HS-27A (cell line): ENCODE measurements around the gene CRACR2B.

ENCODE experiments used
- DNase-seq: peaks from one replicate; pipeline ENCODE4 v3.0.0-alpha.2; 2012; ENCODE audit warnings: low read depth, missing footprints

CRACR2B gene

GRCh38 chr11:854601-855329 is 27.0 kb downstream of the CRACR2B start:
- DNase-seq = no peak

DNA sequence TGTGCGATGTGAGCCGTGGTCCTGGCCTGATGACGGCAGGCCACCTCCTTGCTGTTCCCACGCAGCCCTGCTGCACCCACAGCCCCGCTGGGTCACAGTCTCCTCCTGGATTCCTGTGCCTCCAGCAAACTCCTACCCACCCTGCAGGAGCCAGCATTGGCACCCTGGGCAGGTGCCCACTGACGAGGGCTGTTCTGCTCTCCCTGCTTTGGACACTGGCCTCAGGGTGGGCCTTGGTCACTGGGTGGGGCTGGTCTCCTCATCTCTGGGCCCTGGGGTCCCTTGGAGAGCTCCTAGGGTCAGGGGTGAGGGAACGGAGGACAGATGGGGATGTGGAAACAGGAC is 27.6 kb downstream of the CRACR2B start:
- DNase-seq = no peak

DNA sequence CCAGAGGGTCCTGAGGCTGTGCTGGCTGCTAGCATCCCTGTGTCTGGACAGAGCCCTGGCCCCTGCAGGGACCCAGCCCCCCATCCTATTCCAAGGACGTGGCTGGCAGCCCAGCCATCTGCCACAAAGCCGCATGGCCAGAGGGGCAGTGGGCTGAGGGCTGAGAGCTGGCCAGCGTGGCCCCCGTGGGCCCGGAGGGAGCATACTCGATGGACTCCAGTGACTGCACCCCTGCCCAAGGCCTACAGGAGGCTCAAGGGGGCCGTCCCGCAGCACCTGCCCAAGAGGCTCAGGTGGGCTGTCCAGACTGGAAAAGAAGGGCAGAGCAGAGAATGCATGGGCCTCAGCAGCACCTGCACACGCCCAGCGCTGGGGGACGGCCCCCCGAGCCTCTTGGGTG is 28.1 kb downstream of the CRACR2B start:
- no peak for DNase-seq

DNA sequence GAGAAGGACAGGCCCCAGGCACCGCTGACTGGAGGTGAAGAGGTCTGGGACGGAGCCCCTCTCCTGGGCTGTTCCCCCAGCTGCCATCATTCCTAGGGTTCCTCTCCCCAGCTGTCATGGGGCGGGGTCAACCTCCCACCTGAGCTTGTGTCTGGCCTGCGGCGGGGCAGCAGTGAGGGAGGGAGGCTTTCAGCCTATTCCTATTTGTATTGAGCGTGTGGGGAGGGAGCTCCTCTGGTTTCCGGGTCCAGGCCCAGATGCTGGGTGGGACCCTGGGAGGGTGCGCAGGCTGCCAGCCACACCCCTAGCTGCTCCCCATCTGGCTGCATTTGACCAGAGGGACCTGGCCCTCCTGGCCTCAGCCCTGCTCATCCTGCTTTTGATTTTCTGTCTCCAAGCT is 28.7 kb downstream of the CRACR2B start:
- no peak for DNase-seq

- DNase-seq = no peak
Measured at GRCh38 chr11:858053-858761, 30.5 kb downstream of the CRACR2B start.

- no peak for DNase-seq
Measured at GRCh38 chr11:858762-859339, 31.1 kb downstream of the CRACR2B start.

DNA sequence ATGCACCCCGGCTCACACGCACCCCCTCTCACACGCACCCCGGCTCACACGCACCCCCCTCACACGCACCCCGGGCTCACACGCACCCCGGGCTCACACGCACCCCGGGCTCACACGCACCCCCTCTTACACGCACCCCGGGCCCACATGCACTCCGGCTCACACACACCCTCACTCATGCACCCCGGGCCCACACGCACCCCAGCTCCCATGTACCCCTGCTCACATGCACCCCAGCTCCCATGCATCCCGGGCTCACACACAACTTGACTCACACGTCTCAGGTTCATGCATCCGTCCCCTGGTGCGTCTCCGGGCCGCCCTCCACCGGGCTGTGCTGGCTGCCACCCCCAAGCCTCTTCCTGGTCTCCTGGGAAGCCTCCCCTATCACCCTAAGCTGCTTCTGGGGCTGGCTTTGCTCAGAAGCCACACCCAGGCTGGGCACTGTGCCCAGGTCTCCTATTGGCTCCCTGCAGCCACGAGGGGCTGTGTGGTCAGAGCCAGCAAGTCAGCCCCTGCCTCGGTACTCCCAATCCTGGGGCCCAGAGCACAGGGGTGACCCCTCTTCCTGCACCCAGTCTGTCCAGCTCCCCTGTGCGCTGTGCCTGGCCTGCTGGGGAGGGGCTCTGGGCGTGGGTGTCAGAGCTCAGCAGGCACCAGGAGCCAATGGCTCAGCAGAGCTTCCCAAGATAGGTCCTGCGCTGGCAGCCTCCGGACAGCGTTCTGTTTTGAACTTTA is 31.8 kb downstream of the CRACR2B start:
- DNase-seq = no peak

DNA sequence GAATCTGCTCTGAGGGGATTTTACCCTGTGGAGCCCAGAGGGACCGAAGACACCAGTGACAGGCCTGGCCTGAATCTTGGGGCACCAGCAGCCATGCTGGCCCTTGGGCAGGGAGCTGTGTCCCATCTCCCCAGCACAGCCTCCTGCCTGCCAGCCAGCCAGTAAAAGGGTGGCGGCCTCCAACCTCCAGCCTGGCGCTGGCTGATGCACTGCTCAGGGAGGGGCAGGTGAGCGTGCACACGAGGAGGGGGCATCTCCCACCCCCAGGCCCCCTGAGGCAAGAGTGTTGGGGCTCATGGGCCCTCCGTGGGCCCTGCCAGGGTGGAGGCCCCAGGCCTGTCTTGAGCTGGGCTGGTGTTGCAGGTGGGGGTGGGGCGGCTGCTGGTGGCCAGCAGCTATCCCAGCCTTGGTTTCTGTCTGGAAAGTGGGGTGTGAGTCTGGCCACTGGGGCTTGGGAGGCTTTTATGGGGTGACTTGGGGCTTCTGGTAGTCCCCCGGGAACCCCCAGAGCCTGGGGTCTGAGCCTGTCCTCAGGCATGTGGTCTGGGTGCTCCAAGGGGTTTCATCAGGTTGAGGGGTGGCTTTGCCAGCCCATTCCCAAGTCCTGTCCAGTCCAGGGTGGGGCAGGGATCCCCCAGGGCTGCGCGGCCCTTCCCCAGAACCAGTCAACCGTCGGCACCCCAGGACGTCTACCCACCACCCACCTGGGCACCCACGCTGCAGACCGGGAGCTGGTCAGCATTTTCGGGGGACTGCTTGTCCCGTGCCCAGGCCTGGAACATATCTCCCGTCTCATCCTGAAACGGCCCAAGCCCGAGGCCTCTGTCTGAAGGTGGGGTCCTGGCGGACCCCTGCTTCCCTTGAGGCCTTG is 32.8 kb downstream of the CRACR2B start:
- DNase-seq = no peak

DNA sequence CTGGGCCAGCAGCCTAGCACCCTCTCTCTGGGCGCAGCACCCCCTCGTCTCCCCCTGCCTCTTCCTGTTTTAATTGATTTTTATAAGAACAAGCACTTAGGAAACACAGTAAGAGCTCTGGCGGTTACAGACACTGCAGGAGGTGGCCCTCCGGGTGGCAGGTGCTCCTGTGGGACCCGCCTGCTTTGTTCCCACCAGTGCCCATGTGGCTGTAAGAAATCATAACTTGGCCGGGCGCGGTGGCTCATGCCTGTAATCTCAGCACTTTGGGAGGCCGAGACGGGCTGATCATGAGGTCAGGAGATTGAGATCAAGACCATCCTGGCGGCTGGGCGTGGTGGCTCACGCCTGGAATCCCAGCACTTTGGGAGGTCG is 33.4 kb downstream of the CRACR2B start:
- no peak for DNase-seq

GRCh38 chr11:862081-862661 is 34.5 kb downstream of the CRACR2B start:
- no peak for DNase-seq

DNA sequence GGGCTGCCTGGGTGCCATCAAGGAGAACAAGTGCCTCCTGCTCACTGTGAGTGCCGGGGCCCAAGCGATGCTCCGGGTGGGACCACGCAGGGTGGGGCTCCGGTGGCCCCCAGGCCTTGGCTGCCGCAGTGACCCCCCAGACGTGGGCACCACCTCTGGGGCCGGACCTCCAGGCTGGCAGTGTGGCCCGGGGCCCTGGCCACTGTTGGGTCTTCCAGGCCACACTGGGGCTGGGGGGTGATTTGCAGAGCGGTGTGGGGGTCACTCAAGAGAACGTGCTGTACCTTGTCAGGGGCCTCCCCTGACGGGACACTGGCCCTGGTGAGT is 34.9 kb downstream of the CRACR2B start:
- DNase-seq = no peak

- DNase-seq = no peak
Measured at GRCh38 chr11:863023-863909, 35.5 kb downstream of the CRACR2B start.

DNA sequence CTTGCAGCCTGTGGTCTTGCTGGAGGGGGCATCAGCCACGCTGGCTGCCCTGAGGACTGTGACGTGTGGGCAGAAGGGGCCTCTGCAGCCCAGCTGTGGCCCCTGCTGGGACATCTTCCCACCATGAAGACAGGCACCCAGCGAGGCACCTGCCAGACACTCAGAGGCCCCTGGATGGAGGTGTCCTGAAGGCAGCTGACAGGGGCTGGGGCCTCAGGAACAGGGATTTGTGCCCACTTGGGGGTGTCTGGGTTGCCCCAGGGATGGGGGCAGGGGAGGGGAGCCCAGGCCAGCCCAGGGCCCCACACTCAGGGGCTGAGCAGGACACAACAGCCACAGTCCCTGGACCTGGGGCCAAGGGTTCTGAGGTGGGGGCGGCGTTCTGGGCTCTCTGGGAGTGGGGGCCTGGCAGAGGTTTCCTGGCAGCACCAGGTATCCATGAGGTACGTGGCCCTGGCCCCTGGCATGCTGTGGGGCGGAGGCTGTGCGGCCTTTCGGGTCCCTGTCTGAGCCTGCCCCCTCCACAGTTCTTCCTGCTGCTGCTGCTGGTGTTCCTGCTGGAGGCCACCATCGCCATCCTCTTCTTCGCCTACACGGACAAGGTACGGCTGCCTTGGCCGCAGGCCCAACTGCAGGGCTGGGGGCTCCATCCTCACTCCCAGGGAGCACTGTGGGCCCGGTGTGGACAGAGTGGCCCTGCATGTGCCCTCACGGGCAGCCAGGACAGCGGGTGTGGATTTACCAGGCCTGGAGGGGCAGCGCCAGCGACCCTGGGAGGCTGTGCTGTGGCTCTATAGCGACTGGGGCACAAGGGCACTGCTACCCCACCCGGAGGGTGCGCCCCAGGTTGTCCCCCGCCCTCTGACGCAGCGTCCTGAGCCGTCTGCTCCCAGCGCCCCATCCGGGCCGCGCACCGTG is 36.5 kb downstream of the CRACR2B start:
- no peak for DNase-seq

GRCh38 chr11:864898-865297 is 37.2 kb downstream of the CRACR2B start:
- DNase-seq = no peak

GRCh38 chr11:865462-866430 is 38.0 kb downstream of the CRACR2B start:
- no peak for DNase-seq

GRCh38 chr11:866481-866880 is 38.8 kb downstream of the CRACR2B start:
- DNase-seq = no peak

DNA sequence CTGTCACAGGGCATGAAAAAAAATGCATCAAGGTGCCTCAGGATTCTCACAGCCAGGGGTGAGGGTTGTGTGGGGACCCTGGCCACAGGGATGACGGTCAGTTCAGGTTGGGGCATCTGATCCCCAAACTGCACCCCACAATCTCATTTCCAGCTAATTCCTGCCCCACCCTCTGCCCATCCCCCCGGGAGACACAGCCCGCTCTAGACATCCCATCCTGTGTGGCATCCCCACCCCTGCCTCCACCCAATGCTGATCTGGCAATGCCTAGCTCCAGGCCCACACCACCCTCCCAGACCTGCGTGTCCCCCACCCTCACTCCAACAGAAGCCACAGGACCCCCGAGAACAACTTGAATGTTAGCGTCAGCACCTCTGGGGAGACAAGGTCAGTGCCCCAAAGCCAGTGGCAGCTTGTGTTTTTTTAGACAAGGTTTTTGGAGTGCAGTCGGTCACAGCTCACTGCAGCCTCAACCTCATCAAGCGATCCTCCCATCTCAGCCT is 40.2 kb downstream of the CRACR2B start:
- DNase-seq = no peak

GRCh38 chr11:868394-868793 is 40.7 kb downstream of the CRACR2B start:
- no peak for DNase-seq
